GM12864 (cell line): ENCODE measurements around the gene GJA3.
A peak's percentile ranks its signal among the peaks of the same experiment; 100 is the strongest.

Source experiments
- DNase-seq: peaks from one replicate; pipeline ENCODE4 v3.0.0-alpha.2; 2011; ENCODE audit warnings: low read depth
- H3K4me3 ChIP-seq: 2 replicates; pipeline ENCODE4 v1.5.1; 2011; ENCODE audit warnings: mild to moderate bottlenecking, low read depth, low read length, control low read depth
- CTCF ChIP-seq: IDR thresholded peaks from 2 replicates; pipeline ENCODE4 v1.5.1; 2011; ENCODE audit warnings: low read depth, mild to moderate bottlenecking, moderate library complexity, low read length, control low read depth, inconsistent platforms; ENCODE audit errors: missing control alignments

GJA3 gene

GRCh38 chr13:20190481-20191310 lies 29.8 kb upstream of the GJA3 start:
- no peak for DNase-seq
- no peak for TF ChIP-seq CTCF
- H3K4me3 ChIP-seq, result no peak overlapping the region

GRCh38 chr13:20190076-20190475 lies 29.2 kb upstream of the GJA3 start:
- H3K4me3 ChIP-seq, result no peak overlapping the region
- TF ChIP-seq CTCF, result no peak
- DNase-seq, result no peak

- DNase-seq, result no peak
- H3K4me3 ChIP-seq, result no peak overlapping the region
- peak; percentile 39 for TF ChIP-seq CTCF
Observed at GRCh38 chr13:20188667-20189553, 28.1 kb upstream of the GJA3 start.

- DNase-seq, result no peak
- H3K4me3 ChIP-seq, result no peak overlapping the region
- no peak for TF ChIP-seq CTCF
Observed at GRCh38 chr13:20186771-20187170, 25.9 kb upstream of the GJA3 start.

GRCh38 chr13:20185366-20186056 lies 24.7 kb upstream of the GJA3 start:
- TF ChIP-seq CTCF, result no peak
- DNase-seq, result no peak

GRCh38 chr13:20182231-20182846 lies 21.5 kb upstream of the GJA3 start:
- TF ChIP-seq CTCF, result peak; percentile 89

More at GRCh38 chr13:20185366-20186056, 24.7 kb upstream of the GJA3 start:
- no peak overlapping the region for H3K4me3 ChIP-seq

More at GRCh38 chr13:20182231-20182846, 21.5 kb upstream of the GJA3 start:
- no peak overlapping the region for H3K4me3 ChIP-seq
- DNase-seq, result peak; percentile 41
